Activated CD4-positive, alpha-beta memory T cell treated with anti-CD3 and anti-CD28 coated beads, Interleukin-2, amount 10 ng/mL, durations not matched to agents 7 days and 5 days (primary cell): ENCODE data around the gene GPC5. TPM values are rescaled to one million over a fixed set of nuclear protein-coding genes. Genes with fewer than 3 reads are reported as not detected.
"Not testable (repeated sequence)": the region's sequence is repeated elsewhere in the genome, so short reads cannot be mapped to it uniquely, and the experiment has no call there.

Experiments used
- CTCF ChIA-PET: fragments of 350-600 bp; sonication (Branson Sonifier 250); formaldehyde crosslinking; loops from one replicate; lab custom pipeline; 2021; ENCODE audit warnings: antibody characterized with exemption, inconsistent platforms; lab: Charles Lee
- POLR2A ChIA-PET: fragments of 350-600 bp; sonication (Branson Sonifier 250); formaldehyde crosslinking; loops from one replicate; lab custom pipeline; 2021; ENCODE audit warnings: antibody characterized with exemption; lab: Charles Lee
- DNase-seq: peaks from one replicate; pipeline ENCODE4 v3.0.0-alpha.2; 2020
- H3K27ac Mint-ChIP-seq: one replicate; pipeline ENCODE4 v1.8.0; 2021; ENCODE audit warnings: mild to moderate bottlenecking, mixed read lengths
- H3K27me3 Mint-ChIP-seq: one replicate; pipeline ENCODE4 v1.8.0; 2021; ENCODE audit warnings: mixed read lengths
- H3K36me3 Mint-ChIP-seq: one replicate; pipeline ENCODE4 v1.8.0; 2021; ENCODE audit warnings: low read depth, mixed read lengths
- H3K4me1 Mint-ChIP-seq: one replicate; pipeline ENCODE4 v1.8.0; 2021; ENCODE audit warnings: mixed read lengths
- H3K4me3 Mint-ChIP-seq: one replicate; pipeline ENCODE4 v1.8.0; 2021; ENCODE audit warnings: mild to moderate bottlenecking, mixed read lengths
- H3K9me3 Mint-ChIP-seq: one replicate; pipeline ENCODE4 v1.8.0; 2021; ENCODE audit warnings: mixed read lengths
- total RNA-seq, 2 experiments: library from RNA; stranded (reverse); gene quantifications; one replicate each; pipeline ENCODE4 v1.2.3, GENCODE V29; 2021

Gene GPC5
- total RNA-seq, 2 experiments from 2014 or later: not detected

- ChIA-PET POLR2A (no interaction called here), CTCF (no interaction called here)
- Mint-ChIP-seq H3K4me1 (no peaks in the 10 kb centered on the region), H3K9me3 (peaks cover 6% of the 10 kb centered on the region), H3K4me3 (no peak overlapping the region), H3K36me3 (no peaks in the 10 kb centered on the region), H3K27me3 (no peaks in the 10 kb centered on the region), H3K27ac (no peak overlapping the region)
- no peak for DNase-seq
Observed at GRCh38 chr13:92530364-92530763, 1131.9 kb downstream of the GPC5 start.

GRCh38 chr13:92535222-92536006, 1137.0 kb downstream of the GPC5 start:
- H3K4me3 Mint-ChIP-seq: no peak overlapping the region
- no peaks in the 10 kb centered on the region for H3K36me3 Mint-ChIP-seq
- H3K9me3 Mint-ChIP-seq: no peaks in the 10 kb centered on the region
- no peaks in the 10 kb centered on the region for H3K27me3 Mint-ChIP-seq
- DNase-seq: no peak
- H3K4me1 Mint-ChIP-seq: no peaks in the 10 kb centered on the region
- ChIA-PET POLR2A (no interaction called here), CTCF (no interaction called here)
- no peak overlapping the region for H3K27ac Mint-ChIP-seq

DNA sequence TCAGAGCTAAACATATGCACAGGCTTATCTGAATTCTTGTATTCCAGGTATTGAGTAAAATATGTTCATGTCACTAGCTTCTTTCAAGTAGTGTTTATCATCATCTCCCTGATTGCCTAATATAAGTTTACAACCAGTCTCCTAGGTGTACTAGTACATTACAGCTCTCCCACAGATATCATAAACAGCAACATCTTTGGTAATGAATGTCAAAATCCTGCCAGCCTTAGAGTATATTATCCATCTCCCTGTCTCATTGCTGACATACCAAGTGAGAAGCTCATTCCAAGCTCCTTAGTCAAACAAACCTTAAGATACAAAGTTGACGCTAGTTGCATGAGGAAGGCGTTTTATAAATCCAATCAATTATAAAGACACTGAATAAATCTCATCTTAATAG, 1139.0 kb downstream of the GPC5 start:
- DNase-seq: no peak
- no peaks in the 10 kb centered on the region for H3K9me3 Mint-ChIP-seq
- no peak overlapping the region for H3K27ac Mint-ChIP-seq
- no peak overlapping the region for H3K4me3 Mint-ChIP-seq
- ChIA-PET CTCF (no interaction called here), POLR2A (no interaction called here)
- H3K4me1 Mint-ChIP-seq: no peaks in the 10 kb centered on the region
- H3K36me3 Mint-ChIP-seq: no peaks in the 10 kb centered on the region
- no peaks in the 10 kb centered on the region for H3K27me3 Mint-ChIP-seq

- Mint-ChIP-seq H3K27ac (no peak overlapping the region), H3K9me3 (no peaks in the 10 kb centered on the region)
- no peak for DNase-seq
Observed at GRCh38 chr13:92538164-92538563, 1139.7 kb downstream of the GPC5 start.

DNA sequence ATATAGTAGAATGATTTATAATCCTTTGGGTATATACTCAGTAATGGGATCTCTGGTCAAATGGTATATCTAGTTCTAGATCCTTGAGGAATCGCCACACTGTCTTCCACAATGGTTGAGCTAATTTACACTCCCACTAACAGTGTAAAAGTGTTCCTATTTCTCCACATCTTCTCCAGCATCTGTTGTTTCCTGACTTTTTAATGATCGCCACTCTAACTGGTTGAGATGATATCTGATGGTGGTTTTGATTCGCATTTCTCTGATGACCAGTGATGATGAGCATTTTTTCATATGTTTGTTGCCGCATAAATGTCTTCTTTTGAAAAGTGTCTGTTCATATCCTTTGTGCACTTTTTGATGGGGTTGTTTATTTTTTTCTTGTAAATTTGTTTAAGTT, 1140.7 kb downstream of the GPC5 start:
- H3K36me3 Mint-ChIP-seq, H3K9me3 Mint-ChIP-seq, H3K4me1 Mint-ChIP-seq, POLR2A ChIA-PET, DNase-seq, H3K4me3 Mint-ChIP-seq, H3K27me3 Mint-ChIP-seq, CTCF ChIA-PET, H3K27ac Mint-ChIP-seq: not testable (repeated sequence)

More at GRCh38 chr13:92538164-92538563, 1139.7 kb downstream of the GPC5 start:
- H3K4me1 Mint-ChIP-seq: no peaks in the 10 kb centered on the region
- CTCF ChIA-PET: no interaction called here
- no peak overlapping the region for H3K4me3 Mint-ChIP-seq
- H3K36me3 Mint-ChIP-seq: no peaks in the 10 kb centered on the region
- no peaks in the 10 kb centered on the region for H3K27me3 Mint-ChIP-seq
- POLR2A ChIA-PET: no interaction called here

GRCh38 chr13:92547266-92547665, 1148.8 kb downstream of the GPC5 start:
- H3K4me3 Mint-ChIP-seq: no peak overlapping the region
- no peaks in the 10 kb centered on the region for H3K4me1 Mint-ChIP-seq
- H3K27ac Mint-ChIP-seq: no peak overlapping the region
- H3K27me3 Mint-ChIP-seq: no peaks in the 10 kb centered on the region
- CTCF ChIA-PET: no interaction called here
- POLR2A ChIA-PET: no interaction called here
- no peaks in the 10 kb centered on the region for H3K9me3 Mint-ChIP-seq
- DNase-seq: no peak
- no peaks in the 10 kb centered on the region for H3K36me3 Mint-ChIP-seq

GRCh38 chr13:92549276-92549675, 1150.9 kb downstream of the GPC5 start:
- H3K9me3 Mint-ChIP-seq: no peaks in the 10 kb centered on the region
- no peak overlapping the region for H3K27ac Mint-ChIP-seq
- no peaks in the 10 kb centered on the region for H3K36me3 Mint-ChIP-seq
- no peak overlapping the region for H3K4me3 Mint-ChIP-seq
- CTCF ChIA-PET: no interaction called here
- H3K4me1 Mint-ChIP-seq: no peaks in the 10 kb centered on the region
- POLR2A ChIA-PET: no interaction called here
- H3K27me3 Mint-ChIP-seq: no peaks in the 10 kb centered on the region
- no peak for DNase-seq

DNA sequence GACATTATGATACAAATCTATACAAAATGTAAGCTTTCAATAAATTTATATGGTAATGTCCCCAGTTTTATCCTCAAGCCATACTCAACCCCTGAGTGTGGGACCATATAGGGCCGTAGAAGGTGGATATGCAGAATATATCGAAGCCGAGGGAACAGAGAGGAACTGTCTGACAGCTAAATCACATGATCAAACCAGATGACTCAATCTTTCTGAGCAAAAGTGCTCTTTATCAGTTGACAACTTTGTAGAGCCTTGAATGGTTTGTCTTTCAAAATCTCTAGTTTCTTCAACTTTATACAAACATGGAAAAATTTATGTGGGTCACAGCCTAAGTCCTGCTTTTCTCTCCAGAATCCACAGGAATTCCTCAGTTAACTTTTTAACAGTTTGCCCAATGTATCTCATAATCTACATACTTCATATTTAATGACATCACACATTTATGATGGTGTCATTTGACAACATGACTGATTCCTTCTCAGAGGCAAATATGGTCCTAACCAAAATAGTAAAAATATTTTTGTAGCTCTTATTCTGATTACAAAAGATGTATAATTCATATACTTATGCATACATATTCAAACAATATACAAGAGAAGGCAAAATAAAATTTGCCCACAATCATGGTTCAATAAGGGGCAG, 1155.2 kb downstream of the GPC5 start:
- Mint-ChIP-seq H3K4me3 (no peak overlapping the region), H3K27ac (no peak overlapping the region), H3K27me3 (no peaks in the 10 kb centered on the region), H3K4me1 (no peaks in the 10 kb centered on the region), H3K36me3 (no peaks in the 10 kb centered on the region), H3K9me3 (no peaks in the 10 kb centered on the region)
- DNase-seq: no peak
- CTCF ChIA-PET: no interaction called here
- POLR2A ChIA-PET: no interaction called here

DNA sequence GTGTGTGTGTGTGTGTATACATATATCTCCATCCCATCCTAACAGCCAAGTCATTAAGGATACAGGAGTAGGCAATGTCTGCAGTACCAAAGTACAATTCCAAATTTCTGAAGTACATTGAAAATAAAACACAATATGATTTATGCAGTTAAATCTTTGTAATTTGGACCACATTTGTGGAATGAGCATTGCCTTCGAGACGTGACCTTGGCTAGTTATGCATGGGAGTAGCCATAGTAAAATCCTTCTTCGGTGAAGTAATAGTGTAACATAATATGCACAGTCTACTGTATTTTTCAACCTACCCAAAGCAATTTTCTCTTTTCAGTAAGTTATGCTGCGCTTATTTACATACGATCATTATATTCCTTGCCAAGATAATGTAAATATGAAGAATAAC, 1162.5 kb downstream of the GPC5 start:
- Mint-ChIP-seq H3K27ac (no peak overlapping the region), H3K4me3 (no peak overlapping the region), H3K9me3 (peaks cover 2% of the 10 kb centered on the region), H3K4me1 (no peaks in the 10 kb centered on the region), H3K36me3 (no peaks in the 10 kb centered on the region), H3K27me3 (no peaks in the 10 kb centered on the region)
- POLR2A ChIA-PET: no interaction called here
- DNase-seq: no peak
- CTCF ChIA-PET: no interaction called here

DNA sequence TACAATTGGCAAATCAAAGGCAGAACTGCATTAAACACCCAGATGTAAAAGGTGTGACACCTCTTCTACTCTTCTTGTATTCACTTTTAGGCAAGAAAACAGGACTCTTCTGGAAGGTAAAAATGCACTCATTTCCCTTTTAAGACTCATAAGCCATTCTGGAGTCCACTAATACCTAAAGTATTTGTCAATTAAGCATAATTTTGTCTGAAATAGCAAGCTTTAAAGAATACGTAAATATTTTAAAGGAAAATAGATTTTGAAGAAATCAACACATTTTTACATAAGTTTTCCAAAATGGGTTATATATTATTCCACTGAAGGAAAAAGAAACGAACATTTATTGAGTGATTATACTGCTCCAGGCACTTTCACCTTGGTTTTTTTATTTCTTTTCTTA, 1166.5 kb downstream of the GPC5 start:
- Mint-ChIP-seq H3K27ac (no peak overlapping the region), H3K4me3 (no peak overlapping the region), H3K9me3 (peaks cover 3% of the 10 kb centered on the region), H3K4me1 (no peaks in the 10 kb centered on the region), H3K27me3 (no peaks in the 10 kb centered on the region), H3K36me3 (no peaks in the 10 kb centered on the region)
- ChIA-PET CTCF (no interaction called here), POLR2A (no interaction called here)
- DNase-seq: no peak

DNA sequence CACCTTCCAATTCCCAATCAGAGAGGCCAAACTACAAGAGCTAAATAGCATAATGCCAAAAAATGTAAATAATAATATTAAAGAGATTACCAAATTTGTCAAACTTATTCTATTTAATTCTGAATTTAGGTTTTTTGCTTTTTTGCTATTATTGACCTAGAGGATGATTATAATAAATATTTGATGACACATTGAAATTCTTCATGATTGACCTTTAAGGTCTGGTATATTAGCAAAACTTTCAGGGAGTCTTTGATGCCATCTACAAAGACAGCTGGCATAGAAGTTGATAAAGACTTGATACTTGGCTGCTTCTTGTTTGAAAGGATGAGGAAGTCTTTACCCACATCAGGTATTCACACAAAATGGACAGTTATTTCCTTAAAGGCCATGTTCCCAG, 1168.3 kb downstream of the GPC5 start:
- Mint-ChIP-seq H3K27me3 (no peaks in the 10 kb centered on the region), H3K4me1 (no peaks in the 10 kb centered on the region), H3K36me3 (no peaks in the 10 kb centered on the region), H3K9me3 (peaks cover 5% of the 10 kb centered on the region), H3K4me3 (no peak overlapping the region), H3K27ac (no peak overlapping the region)
- ChIA-PET CTCF (no interaction called here), POLR2A (no interaction called here)
- DNase-seq: no peak

DNA sequence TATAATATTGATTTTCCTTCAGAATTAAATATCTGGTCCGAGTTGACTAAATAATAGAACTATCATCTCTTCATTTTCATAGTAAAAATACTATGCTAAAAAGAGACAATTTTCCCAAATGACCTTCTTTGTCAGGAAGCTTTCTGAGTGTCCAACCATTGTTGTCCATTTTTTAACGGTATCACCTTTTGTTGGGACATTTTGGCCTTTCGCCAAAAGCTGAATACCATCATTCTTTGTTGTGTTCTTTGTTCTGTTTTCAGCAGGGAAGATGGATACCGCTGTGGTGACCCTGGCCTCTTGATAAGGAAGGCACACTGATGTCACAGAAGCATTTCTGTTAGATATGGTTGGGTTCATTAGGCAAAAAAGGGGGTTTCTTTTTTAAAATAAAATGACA, 1173.8 kb downstream of the GPC5 start:
- H3K9me3 Mint-ChIP-seq: peaks cover 5% of the 10 kb centered on the region
- no peaks in the 10 kb centered on the region for H3K36me3 Mint-ChIP-seq
- ChIA-PET POLR2A (no interaction called here), CTCF (no interaction called here)
- H3K4me1 Mint-ChIP-seq: no peaks in the 10 kb centered on the region
- H3K4me3 Mint-ChIP-seq: no peak overlapping the region
- no peaks in the 10 kb centered on the region for H3K27me3 Mint-ChIP-seq
- H3K27ac Mint-ChIP-seq: no peak overlapping the region
- DNase-seq: no peak

GRCh38 chr13:92573467-92574057, 1175.1 kb downstream of the GPC5 start:
- POLR2A ChIA-PET: no interaction called here
- H3K27me3 Mint-ChIP-seq: no peaks in the 10 kb centered on the region
- peaks cover 2% of the 10 kb centered on the region for H3K9me3 Mint-ChIP-seq

DNA sequence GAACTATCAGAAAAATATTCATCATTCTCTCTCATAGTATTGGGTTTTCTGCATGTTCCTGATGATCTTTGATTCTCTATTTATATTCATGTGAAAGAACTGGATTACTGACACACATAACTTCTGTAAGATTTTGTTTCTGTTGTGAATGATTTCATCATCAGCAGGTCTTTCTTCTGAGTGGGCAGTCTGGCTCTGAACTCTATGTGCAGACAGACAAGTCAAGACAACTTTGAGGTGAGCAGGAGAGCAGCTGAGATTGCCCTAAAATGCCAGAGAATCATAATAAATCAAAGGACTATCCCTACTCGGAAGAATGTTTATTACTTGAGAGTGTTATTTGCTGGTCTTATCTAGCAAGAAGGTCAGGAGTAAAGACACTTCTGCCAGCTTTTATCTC, 1176.1 kb downstream of the GPC5 start:
- H3K9me3 Mint-ChIP-seq: peaks cover 2% of the 10 kb centered on the region
- ChIA-PET POLR2A (no interaction called here), CTCF (no interaction called here)
- H3K27me3 Mint-ChIP-seq: no peaks in the 10 kb centered on the region
- no peak overlapping the region for H3K27ac Mint-ChIP-seq
- no peaks in the 10 kb centered on the region for H3K4me1 Mint-ChIP-seq
- H3K4me3 Mint-ChIP-seq: no peak overlapping the region
- no peak for DNase-seq
- H3K36me3 Mint-ChIP-seq: no peaks in the 10 kb centered on the region

More at GRCh38 chr13:92573467-92574057, 1175.1 kb downstream of the GPC5 start:
- CTCF ChIA-PET: no interaction called here
- Mint-ChIP-seq H3K27ac (no peak overlapping the region), H3K4me1 (no peaks in the 10 kb centered on the region), H3K4me3 (no peak overlapping the region), H3K36me3 (no peaks in the 10 kb centered on the region)
- no peak for DNase-seq
